Fibroblast of pulmonary artery (primary cell): ENCODE data around the gene C20orf173.

Experiments used
- DNase-seq: peaks from one replicate; pipeline ENCODE4 v3.0.0-alpha.2; 2010; ENCODE audit warnings: low read depth
- H3K4me3 ChIP-seq: replicated peaks from 2 replicates; pipeline ENCODE4 v1.5.1; 2011; ENCODE audit warnings: low read depth, mild to moderate bottlenecking, control low read depth, low read length, moderate library complexity
- CTCF ChIP-seq: IDR thresholded peaks from 2 replicates; pipeline ENCODE4 v1.5.1; 2011; ENCODE audit warnings: mild to moderate bottlenecking, control low read depth, low read length, inconsistent platforms; ENCODE audit errors: missing control alignments

Gene C20orf173

DNA sequence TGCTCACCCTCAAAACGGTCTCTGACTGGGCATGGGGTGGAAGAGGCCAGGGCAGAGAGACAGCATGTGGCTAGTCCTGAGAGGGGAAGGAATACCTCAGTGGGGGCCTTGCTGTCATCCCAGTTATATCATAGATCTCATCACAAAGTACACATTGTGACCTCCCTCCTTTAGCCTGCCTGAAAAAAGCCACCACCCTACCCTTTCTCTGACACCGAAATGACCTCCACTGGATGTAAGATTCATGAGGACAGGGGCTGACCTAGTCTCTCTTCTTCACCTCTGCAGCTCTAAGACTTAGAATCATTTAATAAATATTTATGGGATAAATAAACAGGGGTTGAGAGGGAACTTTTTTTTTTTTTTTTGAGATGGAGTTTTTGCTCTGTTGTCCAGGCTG is at the start of gene C20orf173:
Gene C20orf173, minus strand, starts transcription at position 101 of the 400 bp plus-strand sequence. CDS start 279 bp downstream, outside the sequence.
- H3K4me3 ChIP-seq: no peak within 1 kb of the TSS
- DNase-seq: no peak
- TF ChIP-seq CTCF: no peak

DNA sequence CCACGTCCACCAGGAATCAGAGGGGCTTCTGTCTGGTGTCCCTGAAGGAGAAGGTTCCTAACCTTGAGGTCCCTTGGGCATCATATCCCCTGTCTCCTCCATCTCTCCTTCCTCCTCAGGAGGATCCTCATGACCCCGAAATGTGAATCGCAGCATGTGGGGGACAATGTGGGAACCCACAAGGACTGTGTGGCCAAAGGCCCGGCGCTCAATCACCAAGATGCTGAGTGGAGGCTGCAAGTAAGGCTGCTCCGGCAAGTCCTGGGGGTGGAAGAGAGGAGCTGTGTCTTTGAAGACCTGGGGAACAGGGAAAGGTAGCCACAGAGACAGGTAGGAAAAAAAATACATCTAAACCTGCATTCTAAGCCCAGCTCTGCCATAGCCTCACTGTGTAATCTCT is 49.7 kb upstream of the C20orf173 start:
- TF ChIP-seq CTCF: no peak
- no peak overlapping the region for H3K4me3 ChIP-seq
- no peak for DNase-seq

GRCh38 chr20:35578469-35578868 is 49.0 kb upstream of the C20orf173 start:
- TF ChIP-seq CTCF: no peak
- no peak overlapping the region for H3K4me3 ChIP-seq
- DNase-seq: no peak

DNA sequence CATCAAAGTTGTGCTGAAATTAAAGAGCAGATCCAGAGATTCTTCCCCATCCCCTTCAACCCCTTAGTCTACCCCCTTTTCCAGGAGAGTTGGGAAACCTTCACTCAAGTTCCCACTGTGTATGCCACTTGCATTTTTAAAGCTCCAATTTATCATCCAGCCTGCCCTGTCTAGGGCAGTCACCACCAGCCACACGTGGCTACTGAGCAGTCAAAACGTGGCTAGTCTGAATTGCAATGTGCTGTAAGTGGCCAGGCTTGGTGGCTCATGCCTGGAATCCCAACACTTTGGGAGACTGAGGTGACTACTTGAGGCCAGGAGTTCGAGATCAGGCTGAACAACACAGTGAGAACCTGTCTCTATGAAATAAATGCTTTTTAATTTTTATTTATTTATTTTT is 47.4 kb upstream of the C20orf173 start:
- no peak for DNase-seq
- H3K4me3 ChIP-seq: no peak overlapping the region
- TF ChIP-seq CTCF: no peak

- TF ChIP-seq CTCF: no peak
- no peak overlapping the region for H3K4me3 ChIP-seq
- DNase-seq: no peak
Observed at GRCh38 chr20:35575958-35576357, 46.5 kb upstream of the C20orf173 start.

DNA sequence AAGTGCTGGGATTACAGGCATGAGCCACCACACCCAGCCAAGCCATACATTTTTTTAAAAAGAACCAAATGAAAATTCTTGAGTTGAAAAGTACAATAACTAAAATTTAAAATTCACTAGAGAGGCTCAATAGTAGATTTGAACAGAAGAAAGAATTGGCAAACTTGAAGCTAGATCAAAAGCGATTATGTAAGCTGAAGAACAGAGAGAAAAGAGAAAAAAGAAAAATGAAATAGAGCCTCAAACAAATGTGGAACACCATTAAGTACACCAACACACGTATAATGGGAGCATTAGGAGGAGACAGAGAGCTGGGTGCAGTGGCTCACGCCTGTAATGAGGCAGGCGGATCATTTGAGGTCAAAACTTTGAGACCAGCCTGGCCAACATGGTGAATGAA is 43.4 kb upstream of the C20orf173 start:
- no peak overlapping the region for H3K4me3 ChIP-seq
- DNase-seq: peak; percentile 12
- TF ChIP-seq CTCF: no peak

DNA sequence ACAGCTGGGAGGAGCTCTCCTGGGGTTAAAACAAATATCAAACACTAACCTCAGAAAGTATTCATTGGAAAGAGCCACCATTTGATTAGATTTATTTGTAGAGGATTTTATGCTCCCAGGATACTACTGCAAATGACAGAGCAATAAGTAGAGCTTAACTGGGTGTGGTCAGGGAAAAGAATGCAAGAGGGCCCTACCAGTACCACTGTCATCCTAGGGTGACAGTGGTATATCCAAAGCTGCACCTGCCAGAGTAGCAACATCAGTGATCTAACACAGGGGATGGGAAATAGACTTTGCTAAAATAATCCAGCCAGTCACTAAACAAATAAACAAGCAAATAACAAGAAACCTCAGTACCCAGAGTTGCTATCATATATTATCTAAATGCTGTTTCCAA is 42.1 kb upstream of the C20orf173 start:
- no peak for TF ChIP-seq CTCF
- DNase-seq: no peak
- H3K4me3 ChIP-seq: no peak overlapping the region
